WTC11 (cell line): ENCODE results near the gene GALM.

ENCODE experiments used
- CDX4 ChIP-seq: fragments of 250-450 bp; sonication (Bioruptor Pico); IDR thresholded peaks from 2 replicates; pipeline ENCODE4 v1.9.0; 2021; ENCODE audit warnings: moderate library complexity, mild to moderate bottlenecking, inconsistent platforms, borderline replicate concordance
- CREB1 ChIP-seq: sonication (generic); formaldehyde crosslinking; IDR thresholded peaks from 2 replicates; pipeline ENCODE4 v1.8.0; 2023; ENCODE audit warnings: mild to moderate bottlenecking, missing genetic modification reagents
- CTCF ChIP-seq: fragments of 200-600 bp; IDR thresholded peaks from 2 replicates; pipeline ENCODE4 v1.8.0; 2022; ENCODE audit warnings: antibody characterized with exemption
- ELF4 ChIP-seq: sonication (generic); formaldehyde crosslinking; IDR thresholded peaks from 2 replicates; pipeline ENCODE4 v1.8.1; 2022; ENCODE audit warnings: low read depth, mild to moderate bottlenecking, moderate library complexity, missing genetic modification reagents
- SMAD3 ChIP-seq: sonication (generic); formaldehyde crosslinking; IDR thresholded peaks from 2 replicates; pipeline ENCODE4 v1.8.0; 2022; ENCODE audit warnings: missing genetic modification reagents, mild to moderate bottlenecking, borderline replicate concordance
- TEAD4 ChIP-seq: sonication (generic); formaldehyde crosslinking; IDR thresholded peaks from 2 replicates; pipeline ENCODE4 v1.8.0; 2022; ENCODE audit warnings: mild to moderate bottlenecking, missing genetic modification reagents
- USF2 ChIP-seq: sonication (generic); formaldehyde crosslinking; IDR thresholded peaks from 2 replicates; pipeline ENCODE4 v1.8.1; 2023; ENCODE audit warnings: mild to moderate bottlenecking, missing genetic modification reagents, moderate library complexity

- TF ChIP-seq CTCF (no peak), CDX4 (no peak), TEAD4 (CRISPR knock-in tag) (no peak), USF2 (no peak), ELF4 (CRISPR knock-in tag) (no peak), SMAD3 (no peak), CREB1 (no peak)
Measured at GRCh38 chr2:38712871-38713270, 47.0 kb downstream of the GALM start.
